HEK293 (cell line): ENCODE measurements around the gene CBR1.

Experiments
- MEIS1 ChIP-seq: sonication (generic); formaldehyde crosslinking; IDR thresholded peaks from 2 replicates; pipeline ENCODE4 v1.8.1; 2022; ENCODE audit warnings: missing genetic modification reagents, mild to moderate bottlenecking, borderline replicate concordance
- REPIN1 ChIP-seq: fragments of 450-650 bp; formaldehyde crosslinking; IDR thresholded peaks from 2 replicates; pipeline ENCODE4 v1.5.1; 2017; ENCODE audit warnings: missing biosample characterization, missing genetic modification characterization, low read depth
- SETDB1 ChIP-seq: IDR thresholded peaks from one replicate; pipeline ENCODE4 v1.6.1; 2017; ENCODE audit warnings: mild to moderate bottlenecking, low read length, moderate library complexity, mixed read lengths; ENCODE audit not compliant: insufficient read length
- SP3 ChIP-seq: fragments of 450-650 bp; formaldehyde crosslinking; IDR thresholded peaks from 2 replicates; pipeline ENCODE4 v1.5.1; 2016; ENCODE audit warnings: missing biosample characterization, missing genetic modification characterization
- ZBTB1 ChIP-seq: fragments of 450-650 bp; formaldehyde crosslinking; IDR thresholded peaks from 2 replicates; pipeline ENCODE4 v1.5.1; 2016; ENCODE audit warnings: missing biosample characterization, missing genetic modification characterization
- ZFHX2 ChIP-seq: fragments of 450-650 bp; formaldehyde crosslinking; conservative IDR thresholded peaks from 2 replicates; pipeline ENCODE4 v1.5.1; 2016; ENCODE audit warnings: missing biosample characterization, missing genetic modification characterization
- ZFP3 ChIP-seq: fragments of 450-650 bp; formaldehyde crosslinking; IDR thresholded peaks from 2 replicates; pipeline ENCODE4 v1.5.1; 2016; ENCODE audit warnings: low read depth, missing biosample characterization, missing genetic modification characterization
- ZNF10 ChIP-seq: fragments of 450-650 bp; formaldehyde crosslinking; IDR thresholded peaks from 2 replicates; pipeline ENCODE4 v1.5.1; 2017; ENCODE audit warnings: missing biosample characterization, missing genetic modification characterization
- ZNF138 ChIP-seq: fragments of 450-650 bp; formaldehyde crosslinking; IDR thresholded peaks from 2 replicates; pipeline ENCODE4 v1.5.1; 2016; ENCODE audit warnings: missing biosample characterization, missing genetic modification characterization, borderline replicate concordance
- ZNF18 ChIP-seq: fragments of 450-650 bp; formaldehyde crosslinking; IDR thresholded peaks from 2 replicates; pipeline ENCODE4 v1.5.1; 2016; ENCODE audit warnings: missing biosample characterization, missing genetic modification characterization
- ZNF2 ChIP-seq: fragments of 450-650 bp; formaldehyde crosslinking; IDR thresholded peaks from 2 replicates; pipeline ENCODE4 v1.5.1; 2016; ENCODE audit warnings: missing biosample characterization, missing genetic modification characterization
- ZNF26 ChIP-seq: fragments of 450-650 bp; formaldehyde crosslinking; IDR thresholded peaks from 2 replicates; pipeline ENCODE4 v1.5.1; 2016; ENCODE audit warnings: missing biosample characterization, missing genetic modification characterization
- ZNF391 ChIP-seq: fragments of 450-650 bp; formaldehyde crosslinking; IDR thresholded peaks from 2 replicates; pipeline ENCODE4 v1.5.1; 2016; ENCODE audit warnings: low read depth, missing biosample characterization, missing genetic modification characterization, borderline replicate concordance
- ZNF423 ChIP-seq: fragments of 450-650 bp; formaldehyde crosslinking; IDR thresholded peaks from 2 replicates; pipeline ENCODE4 v1.5.1; 2016; ENCODE audit warnings: missing biosample characterization, missing genetic modification characterization
- ZNF449 ChIP-seq: fragments of 450-650 bp; formaldehyde crosslinking; IDR thresholded peaks from 2 replicates; pipeline ENCODE4 v1.5.1; 2017; ENCODE audit warnings: missing biosample characterization, mild to moderate bottlenecking, missing genetic modification characterization, moderate library complexity
- ZNF48 ChIP-seq: fragments of 450-650 bp; formaldehyde crosslinking; IDR thresholded peaks from 2 replicates; pipeline ENCODE4 v1.5.1; 2016; ENCODE audit warnings: missing biosample characterization, missing genetic modification characterization
- ZNF555 ChIP-seq: fragments of 450-650 bp; formaldehyde crosslinking; conservative IDR thresholded peaks from 2 replicates; pipeline ENCODE4 v1.5.1; 2017; ENCODE audit warnings: missing biosample characterization, mild to moderate bottlenecking, missing genetic modification characterization, inconsistent platforms
- ZNF560 ChIP-seq: fragments of 450-650 bp; formaldehyde crosslinking; IDR thresholded peaks from 2 replicates; pipeline ENCODE4 v1.5.1; 2017; ENCODE audit warnings: missing biosample characterization, missing genetic modification characterization, borderline replicate concordance
- ZNF596 ChIP-seq: fragments of 450-650 bp; IDR thresholded peaks from 2 replicates; pipeline ENCODE4 v1.5.0; 2018; ENCODE audit warnings: missing biosample characterization, mild to moderate bottlenecking, missing genetic modification characterization, moderate library complexity
- ZNF624 ChIP-seq: fragments of 450-650 bp; formaldehyde crosslinking; IDR thresholded peaks from 2 replicates; pipeline ENCODE4 v1.5.1; 2017; ENCODE audit warnings: missing biosample characterization, missing genetic modification characterization
- ZNF626 ChIP-seq: fragments of 450-650 bp; sonication (Bioruptor Pico); formaldehyde crosslinking; IDR thresholded peaks from 2 replicates; pipeline ENCODE4 v1.5.1; 2018; ENCODE audit warnings: missing biosample characterization, missing genetic modification characterization, inconsistent platforms
- ZNF645 ChIP-seq: fragments of 450-650 bp; formaldehyde crosslinking; IDR thresholded peaks from 2 replicates; pipeline ENCODE4; 2016; ENCODE audit warnings: missing biosample characterization, missing genetic modification characterization
- ZNF658 ChIP-seq: fragments of 450-650 bp; formaldehyde crosslinking; IDR thresholded peaks from 2 replicates; pipeline ENCODE4; 2016; ENCODE audit warnings: missing biosample characterization, missing genetic modification characterization
- ZNF704 ChIP-seq: fragments of 450-650 bp; formaldehyde crosslinking; IDR thresholded peaks from 2 replicates; pipeline ENCODE4 v1.5.1; 2016; ENCODE audit warnings: missing biosample characterization, missing genetic modification characterization
- ZNF776 ChIP-seq: fragments of 450-650 bp; formaldehyde crosslinking; IDR thresholded peaks from 2 replicates; pipeline ENCODE4 v1.5.0; 2017; ENCODE audit warnings: missing biosample characterization, missing genetic modification characterization, borderline replicate concordance
- ZNF792 ChIP-seq: fragments of 450-650 bp; formaldehyde crosslinking; IDR thresholded peaks from 2 replicates; pipeline ENCODE4 v1.5.1; 2016; ENCODE audit warnings: missing biosample characterization, missing genetic modification characterization
- TF ChIP-seq, protein P1 (sequence below): fragments of 450-650 bp; formaldehyde crosslinking; IDR thresholded peaks from 2 replicates; pipeline ENCODE4 v1.5.1; 2017; ENCODE audit warnings: missing biosample characterization, missing genetic modification characterization
- TF ChIP-seq, protein P2 (sequence below): fragments of 450-650 bp; formaldehyde crosslinking; IDR thresholded peaks from 2 replicates; pipeline ENCODE4 v1.5.1; 2016; ENCODE audit warnings: missing biosample characterization, missing genetic modification characterization

CBR1 gene

DNA sequence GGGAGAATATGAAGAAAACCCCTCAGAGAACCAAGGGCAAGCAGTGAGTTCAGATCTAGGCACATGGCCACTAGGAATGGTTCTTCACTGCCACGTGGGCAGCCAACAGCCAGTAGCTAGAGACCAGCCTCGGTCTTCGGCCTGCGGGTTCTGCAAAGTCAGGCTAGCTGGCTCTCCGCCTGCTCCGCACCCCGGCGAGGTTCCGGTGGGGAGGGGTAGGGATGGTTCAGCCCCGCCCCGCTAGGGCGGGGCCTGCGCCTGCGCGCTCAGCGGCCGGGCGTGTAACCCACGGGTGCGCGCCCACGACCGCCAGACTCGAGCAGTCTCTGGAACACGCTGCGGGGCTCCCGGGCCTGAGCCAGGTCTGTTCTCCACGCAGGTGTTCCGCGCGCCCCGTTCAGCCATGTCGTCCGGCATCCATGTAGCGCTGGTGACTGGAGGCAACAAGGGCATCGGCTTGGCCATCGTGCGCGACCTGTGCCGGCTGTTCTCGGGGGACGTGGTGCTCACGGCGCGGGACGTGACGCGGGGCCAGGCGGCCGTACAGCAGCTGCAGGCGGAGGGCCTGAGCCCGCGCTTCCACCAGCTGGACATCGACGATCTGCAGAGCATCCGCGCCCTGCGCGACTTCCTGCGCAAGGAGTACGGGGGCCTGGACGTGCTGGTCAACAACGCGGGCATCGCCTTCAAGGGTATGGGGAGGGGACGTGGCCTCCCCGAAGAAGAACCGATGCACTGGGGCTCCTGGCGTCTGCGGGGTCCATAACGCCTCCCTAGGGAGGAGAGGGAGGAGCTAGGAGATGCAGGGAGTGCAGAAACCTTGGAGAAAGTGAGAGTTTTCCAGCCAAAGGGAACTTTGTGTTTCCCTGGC is at the start of gene CBR1 (continued):
- no peak for TF ChIP-seq ZNF26 (tag by site-specific recombination)
- no peak for TF ChIP-seq ZNF776 (tag by site-specific recombination)
- peak; percentile 75 for TF ChIP-seq ZNF423
- peak; percentile 49; the same call in 1 of the 2 replicates for TF ChIP-seq ZNF645 (tag by site-specific recombination)
- TF ChIP-seq, protein P1, sequence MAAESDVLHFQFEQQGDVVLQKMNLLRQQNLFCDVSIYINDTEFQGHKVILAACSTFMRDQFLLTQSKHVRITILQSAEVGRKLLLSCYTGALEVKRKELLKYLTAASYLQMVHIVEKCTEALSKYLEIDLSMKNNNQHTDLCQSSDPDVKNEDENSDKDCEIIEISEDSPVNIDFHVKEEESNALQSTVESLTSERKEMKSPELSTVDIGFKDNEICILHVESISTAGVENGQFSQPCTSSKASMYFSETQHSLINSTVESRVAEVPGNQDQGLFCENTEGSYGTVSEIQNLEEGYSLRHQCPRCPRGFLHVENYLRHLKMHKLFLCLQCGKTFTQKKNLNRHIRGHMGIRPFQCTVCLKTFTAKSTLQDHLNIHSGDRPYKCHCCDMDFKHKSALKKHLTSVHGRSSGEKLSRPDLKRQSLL = no peak
- TF ChIP-seq ZFP3 (tag by site-specific recombination) = no peak
- TF ChIP-seq ZBTB1 (tag by site-specific recombination) = 0 out of 2 replicates have a peak, but pooled peaks have one; percentile 72
- peak; percentile 48; the same call in 1 of the 2 replicates for TF ChIP-seq ZNF18 (tag by site-specific recombination)
- TF ChIP-seq, protein P2, sequence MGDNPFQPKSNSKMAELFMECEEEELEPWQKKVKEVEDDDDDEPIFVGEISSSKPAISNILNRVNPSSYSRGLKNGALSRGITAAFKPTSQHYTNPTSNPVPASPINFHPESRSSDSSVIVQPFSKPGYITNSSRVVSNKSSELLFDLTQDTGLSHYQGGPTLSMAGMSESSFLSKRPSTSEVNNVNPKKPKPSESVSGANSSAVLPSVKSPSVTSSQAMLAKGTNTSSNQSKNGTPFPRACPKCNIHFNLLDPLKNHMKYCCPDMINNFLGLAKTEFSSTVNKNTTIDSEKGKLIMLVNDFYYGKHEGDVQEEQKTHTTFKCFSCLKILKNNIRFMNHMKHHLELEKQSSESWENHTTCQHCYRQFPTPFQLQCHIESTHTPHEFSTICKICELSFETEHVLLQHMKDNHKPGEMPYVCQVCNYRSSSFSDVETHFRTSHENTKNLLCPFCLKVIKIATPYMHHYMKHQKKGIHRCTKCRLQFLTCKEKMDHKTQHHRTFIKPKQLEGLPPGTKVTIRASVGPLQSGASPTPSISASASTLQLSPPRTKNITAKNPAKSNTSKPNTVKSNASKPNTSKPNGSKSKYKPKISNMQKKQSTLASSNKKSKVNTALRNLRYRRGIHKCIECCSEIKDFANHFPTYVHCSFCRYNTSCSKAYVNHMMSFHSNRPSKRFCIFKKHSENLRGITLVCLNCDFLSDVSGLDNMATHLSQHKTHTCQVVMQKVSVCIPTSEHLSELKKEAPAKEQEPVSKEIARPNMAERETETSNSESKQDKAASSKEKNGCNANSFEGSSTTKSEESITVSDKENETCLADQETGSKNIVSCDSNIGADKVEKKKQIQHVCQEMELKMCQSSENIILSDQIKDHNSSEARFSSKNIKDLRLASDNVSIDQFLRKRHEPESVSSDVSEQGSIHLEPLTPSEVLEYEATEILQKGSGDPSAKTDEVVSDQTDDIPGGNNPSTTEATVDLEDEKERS = no peak
- no peak for TF ChIP-seq ZNF624 (tag by site-specific recombination)
- no peak for TF ChIP-seq ZNF560 (tag by site-specific recombination)
- no peak for TF ChIP-seq ZNF449 (tag by site-specific recombination)
- peak; percentile 87; the same call in 1 of the 2 replicates for TF ChIP-seq REPIN1 (tag by site-specific recombination)
- TF ChIP-seq ZNF626 = no peak
- no peak for TF ChIP-seq ZNF48 (tag by site-specific recombination)
- peak; percentile 92 for TF ChIP-seq ZFHX2
- TF ChIP-seq ZNF138 (tag by site-specific recombination) = no peak
- TF ChIP-seq ZNF391 (tag by site-specific recombination) = no peak
- TF ChIP-seq ZNF704 = no peak
- TF ChIP-seq ZNF792 = no peak
- TF ChIP-seq SETDB1 = no peak
- no peak for TF ChIP-seq ZNF596 (tag by site-specific recombination)
- TF ChIP-seq ZNF555 (tag by site-specific recombination) = no peak
- TF ChIP-seq ZNF10 (tag by site-specific recombination) = no peak
- TF ChIP-seq ZNF658 = no peak
- peak; percentile 85 for TF ChIP-seq SP3 (tag by site-specific recombination)
- peak; percentile 87; the same call in 1 of the 2 replicates for TF ChIP-seq ZNF2 (tag by site-specific recombination)
- TF ChIP-seq MEIS1 (CRISPR knock-in tag) = no peak
